Mammary epithelial cell (primary cell): ENCODE data around the gene SLC1A2.

ENCODE experiments used
- EZH2 ChIP-seq: IDR thresholded peaks from 2 replicates; pipeline ENCODE4 v1.6.1; 2012; ENCODE audit warnings: low read length, inconsistent platforms, borderline replicate concordance
- TF ChIP-seq, protein P1 (sequence below), 2 donors: IDR thresholded peaks in 1 of 2; conservative IDR thresholded peaks in 1 of 2; 2 replicates each; pipeline ENCODE4 v1.5.1; 2011 to 2012; ENCODE audit warnings: inconsistent platforms in 2 of 2, low read length in 2 of 2, mild to moderate bottlenecking in 2 of 2, control low read depth in 1 of 2, low read depth in 1 of 2; ENCODE audit not compliant: insufficient read depth in 1 of 2; ENCODE audit errors: extremely low read depth in 1 of 2

DNA sequence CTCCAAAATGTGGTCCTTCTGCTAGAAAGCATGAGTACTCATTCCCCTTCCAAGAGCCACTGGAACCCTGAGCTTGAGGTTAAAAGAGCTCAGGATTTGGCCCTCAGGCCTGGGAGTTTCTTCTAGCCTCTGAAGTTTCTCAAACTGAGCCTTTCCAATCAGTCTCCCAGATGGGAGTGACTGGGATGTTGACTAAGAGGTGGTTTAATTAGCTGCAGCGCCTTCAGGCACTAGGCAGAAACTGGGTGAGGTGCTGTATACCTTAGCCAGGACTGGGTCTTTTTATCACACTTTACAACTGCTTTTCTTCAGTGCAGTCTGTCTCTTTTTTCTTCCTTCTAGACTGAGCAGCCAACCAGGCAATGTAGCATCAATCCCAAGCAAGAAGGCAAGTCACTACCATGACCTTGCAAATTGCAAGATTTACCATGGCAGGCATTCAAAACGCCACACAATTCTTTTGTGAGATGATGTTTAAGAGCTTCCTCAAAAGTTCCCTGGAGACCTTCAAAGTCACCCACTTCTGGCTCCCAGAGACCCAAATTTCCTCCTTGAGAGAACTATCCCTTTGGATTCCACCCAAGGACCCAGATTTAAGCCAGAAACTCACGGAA, 93.0 kb downstream of the SLC1A2 start:
- TF ChIP-seq, protein P1, sequence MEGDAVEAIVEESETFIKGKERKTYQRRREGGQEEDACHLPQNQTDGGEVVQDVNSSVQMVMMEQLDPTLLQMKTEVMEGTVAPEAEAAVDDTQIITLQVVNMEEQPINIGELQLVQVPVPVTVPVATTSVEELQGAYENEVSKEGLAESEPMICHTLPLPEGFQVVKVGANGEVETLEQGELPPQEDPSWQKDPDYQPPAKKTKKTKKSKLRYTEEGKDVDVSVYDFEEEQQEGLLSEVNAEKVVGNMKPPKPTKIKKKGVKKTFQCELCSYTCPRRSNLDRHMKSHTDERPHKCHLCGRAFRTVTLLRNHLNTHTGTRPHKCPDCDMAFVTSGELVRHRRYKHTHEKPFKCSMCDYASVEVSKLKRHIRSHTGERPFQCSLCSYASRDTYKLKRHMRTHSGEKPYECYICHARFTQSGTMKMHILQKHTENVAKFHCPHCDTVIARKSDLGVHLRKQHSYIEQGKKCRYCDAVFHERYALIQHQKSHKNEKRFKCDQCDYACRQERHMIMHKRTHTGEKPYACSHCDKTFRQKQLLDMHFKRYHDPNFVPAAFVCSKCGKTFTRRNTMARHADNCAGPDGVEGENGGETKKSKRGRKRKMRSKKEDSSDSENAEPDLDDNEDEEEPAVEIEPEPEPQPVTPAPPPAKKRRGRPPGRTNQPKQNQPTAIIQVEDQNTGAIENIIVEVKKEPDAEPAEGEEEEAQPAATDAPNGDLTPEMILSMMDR (conservative IDR thresholded peaks at IDR 0.05 in 1 of 2, IDR thresholded peaks at IDR 0.05 in 1 of 2; ENCODE audit: extremely low read depth in 1 of 2, insufficient read depth in 1 of 2, low read depth in 1 of 2, low read length in 2 of 2), result no peak
- TF ChIP-seq EZH2, result no peak
